ENCODE results near the gene CIART. TPM values are rescaled to one million over a fixed set of nuclear protein-coding genes. Genes with fewer than 3 reads are reported as not detected.
"Not testable (repeated sequence)": the region's sequence is repeated elsewhere in the genome, so short reads cannot be mapped to it uniquely, and the experiment has no call there.

CIART gene
- total and polyA plus RNA-seq, 5 donors: 5.5 to 20.4 (median 11.6) TPM

DNA sequence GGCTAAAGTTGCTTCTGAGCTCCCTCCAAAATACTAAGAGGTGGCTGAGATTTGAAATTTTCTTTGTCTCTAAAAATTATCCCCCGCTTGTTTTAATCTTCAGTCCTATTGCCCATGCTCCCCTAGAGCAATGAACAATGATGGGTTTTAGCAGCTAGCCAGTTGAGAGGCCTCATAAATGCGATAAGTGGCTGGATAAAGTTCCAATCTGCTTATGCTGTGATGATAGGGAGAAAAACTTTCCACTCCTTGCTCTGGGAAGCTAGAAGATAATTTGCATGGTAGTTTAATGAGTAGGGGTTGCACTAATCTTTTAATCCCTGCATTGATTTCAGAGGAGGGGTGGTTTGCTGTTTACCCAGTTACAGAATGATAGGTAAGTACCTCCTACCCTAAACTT lies 29.4 kb downstream of the CIART start:
- WGBS: 59% methylated on average over 2 of the region's 2 CpGs

DNA sequence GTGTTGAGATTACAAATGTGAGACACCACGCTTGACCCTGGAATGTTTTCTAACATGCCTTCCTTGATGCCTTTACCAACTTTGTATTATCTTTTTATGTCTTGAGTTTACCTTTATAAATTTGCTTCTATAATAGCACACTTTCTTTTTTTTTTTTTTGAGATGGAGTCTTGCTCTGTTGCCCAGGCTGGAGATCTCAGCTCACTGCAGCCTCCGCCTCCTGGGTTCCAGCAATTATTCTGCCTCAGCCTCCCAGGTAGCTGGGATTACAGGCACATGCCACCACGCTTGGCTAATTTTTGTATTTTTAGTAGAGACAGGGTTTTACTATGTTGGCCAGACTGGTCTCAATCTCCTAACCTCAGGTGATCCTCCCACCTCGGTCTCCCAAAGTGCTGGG lies 32.3 kb downstream of the CIART start:
- H3K27me3 ChIP-seq (ENCODE audit: control insufficient read depth, insufficient read depth); H3K9me3 ChIP-seq (ENCODE audit: control insufficient read depth, low read length); intact Hi-C loops (cut with DNase I); H3K4me1 ChIP-seq (ENCODE audit: control insufficient read depth, insufficient read depth, low read length); DNase-seq; H3K27ac ChIP-seq (ENCODE audit: low read length); ATAC-seq; H3K4me3 ChIP-seq (ENCODE audit: low read length): not testable (repeated sequence)
- 93% methylated on average over 4 of the region's 4 CpGs for WGBS

More for the DNA sequence above, 29.4 kb downstream of the CIART start:
- no peak for DNase-seq
- no peak overlapping the region for H3K27ac ChIP-seq (ENCODE audit: low read length)
- no peaks in the 10 kb centered on the region for H3K4me1 ChIP-seq (ENCODE audit: control insufficient read depth, insufficient read depth, low read length)
- H3K27me3 ChIP-seq (ENCODE audit: control insufficient read depth, insufficient read depth): no peaks in the 10 kb centered on the region
- H3K9me3 ChIP-seq (ENCODE audit: control insufficient read depth, low read length): no peaks in the 10 kb centered on the region
- intact Hi-C loops (cut with DNase I): no loop called here
- H3K4me3 ChIP-seq (ENCODE audit: low read length): no peak overlapping the region
- no peak for ATAC-seq

DNA sequence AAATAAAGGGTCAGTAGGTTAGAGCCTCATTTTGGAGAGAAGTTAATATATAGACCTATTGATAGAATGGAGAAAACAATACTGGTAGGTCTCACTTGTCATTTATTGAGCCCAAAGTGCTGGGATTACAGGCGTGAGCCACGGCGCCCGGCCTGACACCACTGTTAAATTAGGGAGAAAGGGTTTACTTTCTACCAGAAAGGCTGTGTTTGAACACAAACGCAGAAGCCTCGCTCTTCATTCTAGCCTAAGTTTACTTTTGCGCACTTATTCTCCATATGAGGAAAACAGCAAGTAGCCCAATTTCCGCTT lies 38.3 kb downstream of the CIART start:
- no peaks in the 10 kb centered on the region for H3K27me3 ChIP-seq (ENCODE audit: control insufficient read depth, insufficient read depth)
- WGBS: 79% methylated on average over 8 of the region's 8 CpGs
- H3K9me3 ChIP-seq (ENCODE audit: control insufficient read depth, low read length): no peaks in the 10 kb centered on the region
- no peak overlapping the region for H3K27ac ChIP-seq (ENCODE audit: low read length)
- intact Hi-C loops (cut with DNase I): loop anchor here in 1 of 4 donors (10.0 kb wide), 1 partner anchor 66 kb away; the partner anchor contains the start of gene CA14
- no peaks in the 10 kb centered on the region for H3K4me1 ChIP-seq (ENCODE audit: control insufficient read depth, insufficient read depth, low read length)
- DNase-seq (no peak), ATAC-seq (no peak)
- H3K4me3 ChIP-seq (ENCODE audit: low read length): peak overlapping the region; percentile 66

DNA sequence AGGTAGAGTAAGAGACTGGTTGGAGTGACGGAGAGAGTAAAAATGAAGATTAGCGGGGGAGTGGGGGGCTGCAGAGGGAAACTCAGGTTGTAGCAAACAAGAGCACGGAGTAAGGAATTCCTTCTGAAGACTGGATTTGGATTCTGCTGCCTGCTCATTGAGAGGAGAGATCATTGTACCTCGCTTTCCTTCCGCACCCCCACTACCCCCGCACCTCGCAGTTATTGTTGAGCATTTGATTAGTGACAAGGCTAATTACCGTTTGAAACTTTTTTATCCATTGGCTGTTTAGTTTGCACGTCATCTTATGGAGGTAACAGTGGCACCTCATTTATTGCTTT lies 39.4 kb downstream of the CIART start:
- Histone ChIP-seq H3K27ac (ENCODE audit: low read length) (peak overlapping the region; percentile 74), H3K27me3 (ENCODE audit: control insufficient read depth, insufficient read depth) (no peaks in the 10 kb centered on the region), H3K9me3 (ENCODE audit: control insufficient read depth, low read length) (no peaks in the 10 kb centered on the region), H3K4me3 (ENCODE audit: low read length) (peak overlapping the region; percentile 66), H3K4me1 (ENCODE audit: control insufficient read depth, insufficient read depth, low read length) (no peaks in the 10 kb centered on the region)
- intact Hi-C loops (cut with DNase I): loop anchor here in 1 of 4 donors (10.0 kb wide), 1 partner anchor 67 kb away; the partner anchor contains the start of gene CA14
- ATAC-seq (no peak), DNase-seq (no peak)
- 0% methylated on average over 9 of the region's 9 CpGs for WGBS

DNA sequence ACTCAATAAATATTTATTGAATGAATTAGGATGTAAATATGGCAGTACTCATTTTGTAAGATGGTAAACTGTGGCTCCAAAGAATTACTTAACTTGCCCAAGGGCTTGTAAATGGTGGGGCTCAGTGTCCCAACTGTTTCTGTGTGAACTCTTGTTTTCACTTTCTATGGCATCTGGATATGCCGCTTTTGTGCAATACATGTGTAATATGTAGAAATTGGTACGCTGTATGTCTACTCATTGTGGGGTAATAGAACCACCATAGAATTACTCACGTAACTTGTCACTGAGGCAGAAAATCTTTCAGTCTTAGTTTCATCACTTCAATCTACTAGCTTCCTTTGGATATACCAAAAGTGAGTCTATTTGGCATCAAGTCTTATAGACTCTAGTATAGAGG lies 40.0 kb downstream of the CIART start:
- ATAC-seq: no peak
- no peaks in the 10 kb centered on the region for H3K4me1 ChIP-seq (ENCODE audit: control insufficient read depth, insufficient read depth, low read length)
- H3K4me3 ChIP-seq (ENCODE audit: low read length): peak overlapping the region; percentile 66
- H3K9me3 ChIP-seq (ENCODE audit: control insufficient read depth, low read length): no peaks in the 10 kb centered on the region
- no peak for DNase-seq
- 84% methylated on average over 3 of the region's 3 CpGs for WGBS
- intact Hi-C loops (cut with DNase I): loop anchor here in 1 of 4 donors (10.0 kb wide), 1 partner anchor 68 kb away; the partner anchor contains the start of gene CA14
- H3K27me3 ChIP-seq (ENCODE audit: control insufficient read depth, insufficient read depth): no peaks in the 10 kb centered on the region
- no peak overlapping the region for H3K27ac ChIP-seq (ENCODE audit: low read length)

DNA sequence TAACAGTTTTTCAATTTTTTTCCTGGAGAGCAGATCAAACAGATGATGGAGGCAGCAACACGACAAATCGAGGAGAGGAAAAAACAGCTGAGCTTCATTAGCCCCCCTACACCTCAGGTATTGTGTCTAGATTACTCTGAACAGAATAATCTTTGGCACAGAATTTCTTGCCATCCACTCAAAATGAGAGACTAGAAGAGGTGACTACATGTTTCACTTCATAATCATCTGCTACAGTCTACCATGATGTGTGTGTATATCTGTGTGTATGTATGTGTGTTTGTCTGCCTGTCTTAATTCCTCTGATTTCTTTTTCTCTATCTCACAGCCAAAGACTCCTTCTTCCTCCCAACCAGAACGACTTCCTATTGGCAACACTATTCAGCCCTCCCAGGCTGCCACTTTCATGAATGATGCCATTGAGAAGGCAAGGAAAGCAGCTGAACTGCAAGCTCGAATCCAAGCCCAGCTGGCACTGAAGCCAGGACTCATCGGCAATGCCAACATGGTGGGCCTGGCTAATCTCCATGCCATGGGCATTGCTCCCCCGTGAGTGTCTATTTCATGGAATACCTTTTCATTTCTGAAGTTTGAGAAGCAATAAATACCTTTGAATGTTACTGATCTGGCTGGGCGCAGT lies 50.4 kb downstream of the CIART start:
- no peaks in the 10 kb centered on the region for H3K27me3 ChIP-seq (ENCODE audit: control insufficient read depth, insufficient read depth)
- ATAC-seq (no peak), DNase-seq (no peak)
- intact Hi-C loops (cut with DNase I): no loop called here
- H3K9me3 ChIP-seq (ENCODE audit: control insufficient read depth, low read length): no peaks in the 10 kb centered on the region
- whole genome bisulfite sequencing: 87% methylated on average over 7 of the region's 7 CpGs
- H3K4me3 ChIP-seq (ENCODE audit: low read length): no peak overlapping the region
- no peak overlapping the region for H3K27ac ChIP-seq (ENCODE audit: low read length)
- no peaks in the 10 kb centered on the region for H3K4me1 ChIP-seq (ENCODE audit: control insufficient read depth, insufficient read depth, low read length)

Other genes with a start within 250 kb of the CIART start
- gene VPS45, start 214.8 kb upstream of the CIART start, total RNA-seq: 10 to 100 TPM; 46.3 to 54.3 (median 48.8) TPM
- gene VPS45, start 214.8 kb upstream of the CIART start, polyA plus RNA-seq: 40.0 TPM
- 10 to 100 TPM; 28.9 to 51.4 (median 34.4) TPM for gene PLEKHO1, start 132.6 kb upstream of the CIART start, total RNA-seq
- 73.2 TPM for gene PLEKHO1, start 132.6 kb upstream of the CIART start, polyA plus RNA-seq
- 10 to 100 TPM; 27.7 to 36.3 (median 29.7) TPM for gene ANP32E, start 46.4 kb upstream of the CIART start, total RNA-seq
- gene ANP32E, start 46.4 kb upstream of the CIART start, polyA plus RNA-seq: 23.7 TPM
- 10 to 100 TPM in 3 of 4 donors, 1 to 10 TPM in 1; 6.9 to 22.6 (median 16.3) TPM for gene CA14, start 24.8 kb upstream of the CIART start, total RNA-seq
- gene CA14, start 24.8 kb upstream of the CIART start, polyA plus RNA-seq: 28.3 TPM
- gene APH1A, start 13.5 kb upstream of the CIART start, total RNA-seq: 10 to 100 TPM; 71.3 to 84.2 (median 73.4) TPM
- 80.0 TPM for gene APH1A, start 13.5 kb upstream of the CIART start, polyA plus RNA-seq
- 10 to 100 TPM; 10.4 to 12.0 (median 10.6) TPM for gene C1orf54, start 9.8 kb upstream of the CIART start, total RNA-seq
- 15.6 TPM for gene C1orf54, start 9.8 kb upstream of the CIART start, polyA plus RNA-seq
- 10 to 100 TPM; 64.5 to 81.4 (median 72.6) TPM for gene MRPS21, start 11.3 kb downstream of the CIART start, total RNA-seq
- 110 TPM for gene MRPS21, start 11.3 kb downstream of the CIART start, polyA plus RNA-seq
- 10 to 100 TPM; 21.8 to 27.0 (median 26.0) TPM for gene PRPF3, start 39.0 kb downstream of the CIART start, total RNA-seq
- gene PRPF3, start 39.0 kb downstream of the CIART start, polyA plus RNA-seq: 19.4 TPM
- 10 to 100 TPM; 24.5 to 32.4 (median 26.7) TPM for gene RPRD2, start 81.6 kb downstream of the CIART start, total RNA-seq
- gene RPRD2, start 81.6 kb downstream of the CIART start, polyA plus RNA-seq: 10.0 TPM
- 10 to 100 TPM; 15.1 to 23.2 (median 22.1) TPM for gene TARS2, start 204.9 kb downstream of the CIART start, total RNA-seq
- gene TARS2, start 204.9 kb downstream of the CIART start, polyA plus RNA-seq: 20.0 TPM
- gene ECM1, start 225.6 kb downstream of the CIART start, total RNA-seq: 10 to 100 TPM; 25.5 to 46.8 (median 34.8) TPM
- 24.1 TPM for gene ECM1, start 225.6 kb downstream of the CIART start, polyA plus RNA-seq
- gene FALEC, start 233.2 kb downstream of the CIART start, total RNA-seq: under 1 TPM in 2 of 4 donors, not detected in 2; 0.60 to 0.70 TPM
- gene FALEC, start 233.2 kb downstream of the CIART start, polyA plus RNA-seq: not detected

Data from right cardiac atrium (tissue), 5 donors.